Endothelial cell of umbilical vein (primary cell): ENCODE results near the gene PUS1. TPM values are rescaled to one million over a fixed set of nuclear protein-coding genes. Genes with fewer than 3 reads are reported as not detected.

Experiments used
- BruUV-seq: library from RNA; stranded (reverse); fragments of 400-500 nt; replicated peaks from 2 replicates; lab custom pipeline; 2021; lab: Mats Ljungman, UMichigan
- CTCF ChIA-PET: fragments of 300-600, 350-600 bp; sonication (Branson Sonifier 250); formaldehyde crosslinking; loops from one replicate; lab custom pipeline; 2021; ENCODE audit warnings: antibody characterized with exemption, inconsistent platforms; lab: Charles Lee
- POLR2A ChIA-PET: fragments of 300-600, 350-600 bp; sonication (Branson Sonifier 250); formaldehyde crosslinking; loops from one replicate; lab custom pipeline; 2021; ENCODE audit warnings: antibody characterized with exemption, inconsistent platforms; lab: Charles Lee
- DNase-seq: peaks from one replicate; pipeline ENCODE4 v3.0.0-alpha.2; 2011; ENCODE audit warnings: low read depth, low spot score
- FAIRE-seq: peaks from 2 replicates; lab custom pipeline; 2011; peaks lifted over from hg19 to GRCh38; lab: Jason Lieb, UNC
- H2AFZ ChIP-seq: 2 replicates; pipeline ENCODE4 v1.6.0; 2012; ENCODE audit warnings: low read depth, low read length, control low read depth, inconsistent platforms
- H3K27ac ChIP-seq: 2 replicates; pipeline ENCODE4 v1.5.1; 2011; ENCODE audit warnings: low read depth, mild to moderate bottlenecking, control low read depth, low read length, moderate library complexity; ENCODE audit not compliant: insufficient read depth
- H3K27me3 ChIP-seq, 2 experiments: 2 replicates each; pipeline versions ENCODE4 v1.6.0 to v1.6.1; 2011; ENCODE audit warnings: low read length in 2 of 2, mixed read lengths in 1 of 2; ENCODE audit not compliant: control insufficient read depth in 2 of 2, insufficient read depth in 2 of 2
- H3K36me3 ChIP-seq, 2 experiments: 2 replicates in 1 of 2; 3 replicates in 1 of 2; pipeline ENCODE4 v1.5.1; 2011; ENCODE audit warnings: low read length in 2 of 2, mild to moderate bottlenecking in 1 of 2, moderate library complexity in 1 of 2; ENCODE audit not compliant: control insufficient read depth in 2 of 2, insufficient read depth in 2 of 2; ENCODE audit errors: extremely low read depth in 1 of 2
- H3K4me1 ChIP-seq: 3 replicates; pipeline ENCODE4 v1.5.1; 2011; ENCODE audit warnings: mild to moderate bottlenecking, low read length; ENCODE audit not compliant: control insufficient read depth, insufficient read depth; ENCODE audit errors: extremely low read depth
- H3K4me2 ChIP-seq: 2 replicates; pipeline ENCODE4 v1.6.1; 2011; ENCODE audit warnings: low read length, control low read depth, mixed read lengths; ENCODE audit not compliant: insufficient read depth
- H3K4me3 ChIP-seq, 3 experiments: fragments of 200-600 bp in 1 of 3; sonication (generic), shearing (Covaris generic) in 1 of 3; replicated peaks in 1 of 3; 2 replicates each; pipeline ENCODE4 v1.5.1; 2011 to 2016; ENCODE audit warnings: control low read depth in 3 of 3, low read length in 3 of 3, mild to moderate bottlenecking in 2 of 3, inconsistent platforms in 1 of 3, low read depth in 1 of 3, moderate library complexity in 1 of 3; ENCODE audit not compliant: insufficient read depth in 1 of 3
- H3K79me2 ChIP-seq: 2 replicates; pipeline ENCODE4 v1.6.0; 2012; ENCODE audit warnings: low read length, inconsistent platforms; ENCODE audit not compliant: control insufficient read depth, insufficient read depth
- H3K9ac ChIP-seq: replicated peaks from 2 replicates; pipeline ENCODE3; 2011; ENCODE audit warnings: low read length, control low read depth; ENCODE audit not compliant: insufficient read depth; ENCODE audit errors: extremely low read depth
- H3K9me1 ChIP-seq: replicated peaks from 3 replicates; pipeline ENCODE4 v1.6.0; 2011; ENCODE audit warnings: mild to moderate bottlenecking, low read length; ENCODE audit not compliant: control insufficient read depth, insufficient read depth; ENCODE audit errors: extremely low read depth
- H3K9me3 ChIP-seq: replicated peaks from 2 replicates; pipeline ENCODE4 v1.5.1; 2012; ENCODE audit warnings: low read length, inconsistent platforms; ENCODE audit not compliant: control insufficient read depth, insufficient read depth
- H4K20me1 ChIP-seq: replicated peaks from 2 replicates; pipeline ENCODE3; 2011; ENCODE audit warnings: mild to moderate bottlenecking, low read length; ENCODE audit not compliant: control insufficient read depth, insufficient read depth; ENCODE audit errors: extremely low read depth
- EZH2 ChIP-seq: IDR thresholded peaks from 2 replicates; pipeline ENCODE4 v1.6.1; 2012; ENCODE audit warnings: borderline replicate concordance, low read depth, mild to moderate bottlenecking, moderate library complexity, low read length, inconsistent platforms; ENCODE audit not compliant: severe bottlenecking
- FOS ChIP-seq: IDR thresholded peaks from 2 replicates; pipeline ENCODE4 v1.6.1; 2011; ENCODE audit warnings: mild to moderate bottlenecking, low read length, moderate library complexity, borderline replicate concordance; ENCODE audit not compliant: insufficient read depth
- GATA2 ChIP-seq: IDR thresholded peaks from 2 replicates; pipeline ENCODE4 v1.7.0; 2011; ENCODE audit warnings: low read depth, mild to moderate bottlenecking, moderate library complexity, mixed read lengths, low read length; ENCODE audit not compliant: insufficient read length, insufficient read depth
- JUN ChIP-seq: IDR thresholded peaks from 2 replicates; pipeline ENCODE4 v1.6.1; 2011; ENCODE audit warnings: borderline replicate concordance, low read depth; ENCODE audit not compliant: insufficient read length, insufficient read depth
- MYC ChIP-seq: IDR thresholded peaks from one replicate; pipeline ENCODE4 v1.6.1; 2011; ENCODE audit warnings: mild to moderate bottlenecking, low read depth, low read length
- POLR2A ChIP-seq: IDR thresholded peaks from 2 replicates; pipeline ENCODE4 v1.6.1; 2012; ENCODE audit warnings: low read depth, mild to moderate bottlenecking, control low read depth, low read length
- POLR2AphosphoS5 ChIP-seq: IDR thresholded peaks from 2 replicates; pipeline ENCODE4 v1.6.1; 2012; ENCODE audit warnings: low read depth, mild to moderate bottlenecking, control low read depth, low read length, moderate library complexity; ENCODE audit not compliant: insufficient read depth
- dilution Hi-C: fragments of 300-500 bp; cut with MboI; formaldehyde crosslinking; loops from one replicate; pipeline ENCODE4 v1.15.0; 2019; ENCODE audit warnings: low sequenced_read_pairs; ENCODE audit not compliant: extremely low pct_ligation_motif_present
- intact Hi-C: fragments of 100-400 bp; cut with micrococcal nuclease; formaldehyde crosslinking; loops from one replicate; pipeline ENCODE4 v1.10.0; 2022
- polyA plus RNA-seq, 4 experiments: library from polyadenylated mRNA; depleted of rRNA in 3 of 4; stranded (reverse) in 3 of 4; unstranded in 1 of 4; fragments of >200 nt; gene quantifications; 2 replicates each; pipeline versions ENCODE4 v1.2.1 to v1.2.3, GENCODE V29; 2011 to 2012; ENCODE audit warnings: missing spikeins in 1 of 4
- total RNA-seq: library from RNA; stranded (reverse); gene quantifications from 2 replicates; pipeline ENCODE4 v1.2.3, GENCODE V29; 2021
- TF ChIP-seq, protein P1 (sequence below), 2 donors: IDR thresholded peaks; 1 replicate in 1 of 2; 2 replicates in 1 of 2; pipeline ENCODE4 v1.5.1; 2011; ENCODE audit warnings: low read length in 2 of 2, mild to moderate bottlenecking in 2 of 2, moderate library complexity in 2 of 2, control low read depth in 1 of 2, inconsistent platforms in 1 of 2, low read depth in 1 of 2; ENCODE audit not compliant: insufficient read depth in 1 of 2; ENCODE audit errors: extremely low read depth in 1 of 2
- TF ChIP-seq, protein P2 (sequence below): IDR thresholded peaks from 2 replicates; pipeline ENCODE4 v1.6.1; 2011; ENCODE audit not compliant: insufficient read depth, insufficient read length

Gene PUS1
- total and polyA plus RNA-seq, 2 donors (not counting 3 experiments of a cell fraction or from before 2014, with no cell fraction given) = 33.9 to 52.2 TPM

DNA sequence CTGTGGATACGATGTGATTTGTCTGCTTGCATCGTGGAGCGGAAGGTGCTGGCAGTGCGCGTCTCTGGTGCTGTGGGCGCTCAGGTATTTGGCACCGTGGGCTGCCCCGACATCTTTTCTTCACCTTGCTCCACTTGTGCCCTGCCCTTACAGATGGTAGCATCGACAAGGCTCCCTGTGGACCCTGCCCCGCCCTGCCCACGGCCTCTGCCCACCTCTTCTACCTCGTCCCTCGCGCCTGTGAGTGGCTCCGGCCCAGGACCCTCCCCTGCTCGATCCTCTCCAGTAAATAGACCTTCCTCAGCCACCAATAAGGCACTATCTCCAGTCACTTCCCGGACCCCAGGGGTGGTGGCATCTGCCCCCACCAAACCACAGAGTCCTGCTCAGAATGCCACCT lies 57.3 kb downstream of the PUS1 start:
- Histone ChIP-seq H3K4me2 (no peak overlapping the region), H3K9ac (no peak overlapping the region), H4K20me1 (no peaks in the 10 kb centered on the region), H3K36me3 (peaks cover 16 to 39% of the 10 kb centered on the region in 2 experiments), H2AFZ (no peak overlapping the region), H3K4me3 (no peak overlapping the region), H3K79me2 (no peaks in the 10 kb centered on the region), H3K9me1 (no peaks in the 10 kb centered on the region), H3K27ac (no peak overlapping the region), H3K27me3 (no peaks in the 10 kb centered on the region), H3K4me1 (no peaks in the 10 kb centered on the region), H3K9me3 (no peaks in the 10 kb centered on the region)
- TF ChIP-seq, protein P1, sequence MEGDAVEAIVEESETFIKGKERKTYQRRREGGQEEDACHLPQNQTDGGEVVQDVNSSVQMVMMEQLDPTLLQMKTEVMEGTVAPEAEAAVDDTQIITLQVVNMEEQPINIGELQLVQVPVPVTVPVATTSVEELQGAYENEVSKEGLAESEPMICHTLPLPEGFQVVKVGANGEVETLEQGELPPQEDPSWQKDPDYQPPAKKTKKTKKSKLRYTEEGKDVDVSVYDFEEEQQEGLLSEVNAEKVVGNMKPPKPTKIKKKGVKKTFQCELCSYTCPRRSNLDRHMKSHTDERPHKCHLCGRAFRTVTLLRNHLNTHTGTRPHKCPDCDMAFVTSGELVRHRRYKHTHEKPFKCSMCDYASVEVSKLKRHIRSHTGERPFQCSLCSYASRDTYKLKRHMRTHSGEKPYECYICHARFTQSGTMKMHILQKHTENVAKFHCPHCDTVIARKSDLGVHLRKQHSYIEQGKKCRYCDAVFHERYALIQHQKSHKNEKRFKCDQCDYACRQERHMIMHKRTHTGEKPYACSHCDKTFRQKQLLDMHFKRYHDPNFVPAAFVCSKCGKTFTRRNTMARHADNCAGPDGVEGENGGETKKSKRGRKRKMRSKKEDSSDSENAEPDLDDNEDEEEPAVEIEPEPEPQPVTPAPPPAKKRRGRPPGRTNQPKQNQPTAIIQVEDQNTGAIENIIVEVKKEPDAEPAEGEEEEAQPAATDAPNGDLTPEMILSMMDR (IDR thresholded peaks at IDR 0.05; ENCODE audit: extremely low read depth in 1 of 2, insufficient read depth in 1 of 2, low read depth in 1 of 2, low read length in 2 of 2) = no peak
- TF ChIP-seq, protein P2, sequence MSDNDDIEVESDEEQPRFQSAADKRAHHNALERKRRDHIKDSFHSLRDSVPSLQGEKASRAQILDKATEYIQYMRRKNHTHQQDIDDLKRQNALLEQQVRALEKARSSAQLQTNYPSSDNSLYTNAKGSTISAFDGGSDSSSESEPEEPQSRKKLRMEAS = no peak
- TF ChIP-seq POLR2A (no peak), POLR2AphosphoS5 (no peak), EZH2 (no peak), GATA2 (no peak), MYC (no peak), FOS (no peak), JUN (no peak)
- dilution Hi-C loops = no loop called here
- DNase-seq (no peak), FAIRE-seq (no peak)
- intact Hi-C loops = no loop called here
- CTCF ChIA-PET = no interaction called here
- POLR2A ChIA-PET = no interaction called here
- no TSS peak for BruUV-seq
